SIG-M5 treated with dmso at 0.1 percent for 504 hours (cell line): Measurements from ENCODE around the gene LHX2.

ENCODE experiments used
- DNase-seq: peaks from one replicate; lab custom pipeline; 2025; ENCODE audit not compliant: unreplicated experiment; lab: John Stamatoyannopoulos, UW

The LHX2 gene

DNA sequence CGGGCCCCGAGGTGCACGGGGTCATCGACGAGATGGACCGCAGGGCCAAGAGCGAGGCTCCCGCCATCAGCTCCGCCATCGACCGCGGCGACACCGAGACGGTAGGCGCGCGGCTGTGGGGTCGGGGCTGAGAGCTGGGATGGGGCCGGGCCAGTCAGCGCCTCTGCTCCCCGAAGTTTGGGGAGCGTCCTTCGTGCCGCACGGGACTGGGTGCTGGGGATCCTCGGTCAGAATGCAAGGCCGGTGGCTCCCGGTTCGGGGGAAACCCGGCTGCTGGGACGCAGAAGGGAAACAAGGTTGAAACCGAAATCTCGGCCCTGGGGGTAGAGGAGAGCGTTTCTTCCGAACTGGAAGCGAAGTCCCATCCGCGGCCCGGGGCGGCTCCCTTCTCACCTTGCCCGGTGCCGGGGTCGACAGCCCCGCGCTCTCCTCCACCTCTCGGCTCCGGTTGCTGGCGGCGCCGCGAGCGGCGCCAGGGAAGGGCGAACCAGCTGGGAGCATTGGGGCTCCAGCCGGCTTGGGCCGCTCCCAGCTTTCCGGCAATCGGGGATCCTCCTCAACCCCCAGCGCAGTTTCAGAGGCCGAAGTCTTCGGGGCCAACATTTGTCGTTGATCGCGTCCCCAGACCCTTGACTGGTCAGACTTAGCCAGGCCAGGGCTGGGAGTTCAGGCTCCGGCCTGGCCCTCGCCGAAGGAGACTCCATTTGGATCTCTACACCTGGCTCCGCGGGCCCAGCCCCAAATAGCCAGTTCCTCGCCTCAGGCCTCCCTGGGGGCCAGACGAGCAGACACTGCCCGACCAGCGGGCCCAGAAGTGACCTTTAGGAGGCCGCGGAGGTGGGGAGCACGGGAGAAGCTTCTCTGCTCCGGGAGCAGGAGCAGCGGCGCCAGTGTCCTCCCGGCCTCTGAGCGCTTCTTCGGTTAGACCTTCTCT lies 1.1 kb downstream of the LHX2 start:
- DNase-seq, result no peak

DNA sequence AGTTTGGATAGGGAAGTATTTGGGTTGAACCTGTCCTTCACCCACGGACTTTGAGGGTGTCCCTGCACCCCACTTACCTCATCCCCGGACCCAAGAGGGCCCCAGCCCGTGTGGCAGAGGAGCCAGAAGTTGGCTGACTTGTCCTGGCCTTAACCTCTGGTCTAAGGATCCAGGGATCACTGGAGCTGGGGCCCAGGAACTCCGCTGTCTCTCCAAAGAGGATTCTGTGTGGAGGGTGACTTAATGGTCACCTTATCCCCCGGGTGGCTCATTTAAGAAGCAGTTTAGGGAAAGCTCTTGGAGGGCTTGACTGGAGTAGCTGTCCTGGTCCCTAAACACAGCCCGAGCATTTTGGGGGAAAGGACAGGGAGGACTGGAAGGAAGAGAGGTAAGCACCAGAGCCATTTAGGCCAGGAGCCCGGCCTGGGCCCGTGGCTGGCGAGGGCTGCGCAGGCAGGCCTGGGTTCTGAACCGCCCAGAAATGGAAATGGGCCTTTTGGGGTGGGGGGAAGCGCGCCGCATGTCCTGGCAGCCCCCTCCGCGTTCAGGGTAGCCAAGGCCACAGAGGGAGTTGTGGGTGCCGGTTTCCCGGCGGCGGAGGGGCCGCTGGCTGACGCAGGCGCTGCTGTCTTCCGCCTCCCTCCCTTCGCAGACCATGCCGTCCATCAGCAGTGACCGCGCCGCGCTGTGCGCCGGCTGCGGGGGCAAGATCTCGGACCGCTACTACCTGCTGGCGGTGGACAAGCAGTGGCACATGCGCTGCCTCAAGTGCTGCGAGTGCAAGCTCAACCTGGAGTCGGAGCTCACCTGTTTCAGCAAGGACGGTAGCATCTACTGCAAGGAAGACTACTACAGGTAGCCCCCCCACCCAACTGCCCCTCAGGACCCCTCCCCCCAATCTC lies 2.0 kb downstream of the LHX2 start:
- no peak for DNase-seq

DNA sequence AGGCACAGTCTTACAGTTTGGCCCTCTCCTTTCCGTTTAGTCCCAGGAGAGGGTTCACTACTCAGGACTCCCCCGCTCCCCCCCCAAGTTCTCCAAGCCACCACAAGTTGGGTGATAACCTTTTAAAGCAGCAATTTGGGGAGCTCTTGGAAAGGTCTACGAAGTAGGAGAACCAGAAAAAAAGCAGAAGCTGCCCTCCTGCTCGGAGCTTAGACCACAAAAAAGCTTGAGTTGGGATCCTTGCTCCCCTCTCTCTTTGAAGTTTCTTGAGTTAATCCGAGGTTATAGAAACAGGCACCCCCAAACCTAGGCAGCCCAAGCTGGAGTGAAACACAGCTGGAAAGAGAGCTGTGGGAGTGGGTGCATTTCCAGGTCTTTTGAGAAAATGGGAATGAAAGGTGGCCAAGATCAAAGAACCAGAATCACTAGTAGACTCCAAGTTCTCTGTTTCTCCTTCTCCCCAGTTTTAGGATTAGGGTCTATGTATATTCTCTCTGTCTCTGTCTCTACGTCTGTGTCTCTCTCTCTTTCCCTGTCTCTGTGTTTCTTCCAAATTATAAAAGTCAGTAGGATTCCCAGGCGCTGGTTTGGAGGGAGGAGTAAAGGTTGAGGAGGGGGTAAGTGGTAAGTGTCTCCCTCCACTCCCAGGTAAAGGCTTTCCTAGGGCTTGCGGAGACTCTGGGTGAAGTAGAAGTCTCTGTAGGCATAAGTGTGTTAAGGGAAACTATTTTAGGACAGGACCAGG lies 2.8 kb downstream of the LHX2 start:
- DNase-seq, result no peak

DNA sequence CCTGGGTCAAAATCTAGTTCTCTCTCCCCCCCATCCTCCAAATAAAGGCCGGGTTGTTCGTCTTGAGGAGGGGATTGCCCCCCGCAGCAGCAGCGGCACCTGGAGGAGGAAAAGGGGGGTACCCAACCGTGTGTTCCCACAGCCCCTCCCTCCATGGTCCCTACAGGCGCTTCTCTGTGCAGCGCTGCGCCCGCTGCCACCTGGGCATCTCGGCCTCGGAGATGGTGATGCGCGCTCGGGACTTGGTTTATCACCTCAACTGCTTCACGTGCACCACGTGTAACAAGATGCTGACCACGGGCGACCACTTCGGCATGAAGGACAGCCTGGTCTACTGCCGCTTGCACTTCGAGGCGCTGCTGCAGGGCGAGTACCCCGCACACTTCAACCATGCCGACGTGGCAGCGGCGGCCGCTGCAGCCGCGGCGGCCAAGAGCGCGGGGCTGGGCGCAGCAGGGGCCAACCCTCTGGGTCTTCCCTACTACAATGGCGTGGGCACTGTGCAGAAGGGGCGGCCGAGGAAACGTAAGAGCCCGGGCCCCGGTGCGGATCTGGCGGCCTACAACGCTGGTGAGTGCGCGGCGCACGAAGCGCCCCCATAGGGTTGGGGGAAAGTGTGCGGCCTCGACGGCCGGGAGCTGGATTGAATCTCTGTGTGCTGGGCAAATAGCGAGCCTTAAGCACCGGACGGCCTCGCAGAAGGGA lies 3.5 kb downstream of the LHX2 start:
- no peak for DNase-seq

DNA sequence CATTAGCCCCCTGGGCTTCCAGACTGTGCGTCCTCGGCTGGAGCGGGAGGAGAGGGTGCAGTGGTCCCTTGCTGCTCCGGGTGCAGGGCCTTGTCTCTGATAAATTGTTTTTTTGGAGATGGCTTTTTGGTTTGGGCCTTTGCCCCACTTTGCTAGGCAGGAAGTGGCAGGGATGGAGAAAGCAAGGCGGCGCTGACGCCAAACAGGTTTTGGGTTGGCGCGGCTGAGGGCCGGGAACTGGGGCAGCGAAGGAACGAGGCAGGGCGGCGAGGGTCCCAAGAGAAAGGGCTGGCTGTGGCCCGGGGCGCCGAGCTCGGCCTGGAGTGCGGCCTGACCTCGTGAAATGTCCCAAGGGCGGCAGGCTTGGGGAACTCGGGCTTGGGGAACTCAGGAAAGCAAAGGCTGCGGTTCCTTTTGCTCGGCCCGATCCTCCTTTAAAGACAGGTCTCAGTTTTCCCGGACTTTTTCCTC lies 4.1 kb downstream of the LHX2 start:
- DNase-seq, result no peak

DNA sequence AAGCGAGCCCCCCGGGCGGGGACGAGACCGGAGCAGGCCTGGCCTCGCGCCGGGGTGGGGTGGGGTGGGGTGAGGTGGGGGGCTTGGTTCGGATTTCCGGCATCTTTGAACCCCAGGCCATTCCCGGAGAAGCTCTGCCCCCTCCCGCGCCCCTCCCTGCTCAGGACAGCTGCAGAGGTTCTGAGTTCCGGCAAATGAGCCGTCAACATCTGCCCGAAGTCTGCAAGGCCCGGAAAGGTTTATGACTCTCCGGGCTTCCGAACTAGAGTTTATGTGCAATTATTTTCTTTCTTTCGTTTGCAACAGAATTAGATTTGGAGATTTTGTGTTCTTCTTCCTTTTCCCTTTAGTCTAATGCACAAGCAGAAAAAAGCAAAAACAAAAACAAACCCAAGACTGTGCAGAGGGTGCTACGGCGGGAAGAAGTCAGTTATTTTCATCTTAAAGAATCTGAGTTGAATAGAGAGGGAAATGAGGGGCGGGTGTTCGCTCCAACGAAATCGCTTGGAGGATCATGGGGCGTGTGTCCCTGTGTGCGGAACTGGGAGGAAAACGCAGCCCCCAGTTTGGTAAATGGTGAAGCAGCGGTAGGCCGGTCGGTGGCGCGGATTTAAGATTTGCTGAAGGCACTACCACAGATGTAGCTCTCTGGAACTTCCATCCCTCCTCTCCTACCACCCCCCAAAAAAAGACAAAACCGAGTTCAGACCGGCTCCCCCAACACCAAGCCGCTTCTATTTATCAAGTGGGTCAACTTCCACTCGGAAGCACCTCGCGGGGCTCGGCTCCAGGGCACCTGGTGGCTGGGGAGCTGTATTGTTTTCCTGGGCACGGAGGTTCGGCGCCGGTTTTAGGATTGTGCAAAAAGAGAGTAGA lies 4.8 kb downstream of the LHX2 start:
- no peak for DNase-seq

DNA sequence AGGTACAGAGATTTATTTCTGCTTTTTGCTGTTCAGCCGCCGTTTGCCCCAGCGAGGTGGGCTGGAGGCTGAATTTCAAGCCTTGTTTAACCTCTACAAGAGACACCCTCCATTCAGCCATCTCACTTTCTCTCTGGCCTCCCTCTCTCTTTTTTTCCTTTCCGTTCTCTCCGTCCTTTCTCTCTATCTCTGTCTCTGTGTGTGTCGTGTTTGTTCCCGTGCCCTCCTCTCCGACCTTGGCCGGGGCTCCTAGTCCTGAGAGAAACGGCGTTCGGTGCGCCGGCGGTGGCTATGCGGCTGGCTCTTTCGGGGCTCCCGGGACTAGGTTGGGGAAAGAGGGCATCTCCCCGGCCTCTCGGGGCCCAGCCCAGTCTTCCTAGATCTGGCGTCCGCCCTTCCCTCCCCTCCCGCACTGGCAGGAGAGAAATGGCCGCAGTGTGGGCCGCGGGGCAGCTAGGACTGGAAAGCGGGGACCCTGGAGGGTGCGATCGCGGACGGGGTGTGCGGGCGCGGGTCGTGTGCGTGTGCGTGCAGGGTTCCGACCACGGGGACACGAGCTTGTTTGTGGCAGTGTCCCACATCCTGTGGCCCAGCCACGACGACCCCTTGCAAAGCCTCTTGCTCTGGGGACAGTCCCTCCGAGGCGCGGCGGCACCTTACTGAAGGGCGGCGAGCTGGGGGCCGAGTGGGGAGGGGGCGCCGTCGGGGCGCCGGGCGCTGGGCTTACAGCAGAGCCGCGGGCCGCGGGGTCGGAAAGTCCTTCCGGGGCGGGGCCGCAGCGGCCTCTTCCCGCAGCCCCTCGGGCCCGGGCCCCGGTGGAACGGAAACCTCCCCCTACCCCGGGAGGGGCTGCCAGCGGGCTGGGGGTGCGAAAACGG lies 5.7 kb downstream of the LHX2 start:
- DNase-seq, result no peak

DNA sequence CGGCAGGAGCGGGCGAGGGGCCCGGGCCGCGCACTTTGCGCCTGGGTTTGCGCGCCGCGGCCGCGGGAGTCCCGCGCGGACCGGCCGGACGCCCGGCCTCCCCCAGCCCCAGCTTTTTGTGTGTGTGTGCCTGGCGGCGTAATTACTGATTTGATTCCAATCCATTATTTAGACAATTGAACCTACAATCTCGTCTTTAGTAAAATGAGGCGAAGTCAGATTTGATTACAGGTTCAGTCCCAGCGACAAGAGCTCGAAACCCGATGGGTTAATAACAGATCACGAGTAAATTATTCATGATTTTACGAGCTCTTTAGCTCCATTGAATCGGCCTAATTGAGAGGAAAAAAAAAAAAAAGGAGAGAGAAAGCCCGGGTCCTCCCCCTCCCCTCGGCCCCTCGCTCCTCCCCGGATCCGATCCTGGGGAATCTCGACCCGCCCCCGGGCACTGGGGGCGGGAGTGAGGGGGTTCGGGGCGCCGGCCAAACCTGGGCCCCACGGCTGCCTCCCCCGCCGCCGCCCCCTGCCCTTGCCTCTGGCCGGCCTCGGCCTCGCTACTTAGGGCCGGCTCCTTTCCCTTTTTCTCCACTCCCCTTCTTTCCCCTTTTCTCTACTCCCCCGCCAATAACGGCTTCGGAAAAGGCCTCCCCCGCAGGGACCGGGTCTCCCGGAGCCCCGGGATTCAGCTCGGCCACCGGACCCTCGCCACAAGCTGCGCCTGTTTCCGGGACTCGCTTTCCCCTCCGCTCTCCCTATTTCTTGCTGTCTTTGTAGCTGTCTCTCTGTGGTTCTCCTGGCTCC lies 6.6 kb downstream of the LHX2 start:
- no peak for DNase-seq

DNA sequence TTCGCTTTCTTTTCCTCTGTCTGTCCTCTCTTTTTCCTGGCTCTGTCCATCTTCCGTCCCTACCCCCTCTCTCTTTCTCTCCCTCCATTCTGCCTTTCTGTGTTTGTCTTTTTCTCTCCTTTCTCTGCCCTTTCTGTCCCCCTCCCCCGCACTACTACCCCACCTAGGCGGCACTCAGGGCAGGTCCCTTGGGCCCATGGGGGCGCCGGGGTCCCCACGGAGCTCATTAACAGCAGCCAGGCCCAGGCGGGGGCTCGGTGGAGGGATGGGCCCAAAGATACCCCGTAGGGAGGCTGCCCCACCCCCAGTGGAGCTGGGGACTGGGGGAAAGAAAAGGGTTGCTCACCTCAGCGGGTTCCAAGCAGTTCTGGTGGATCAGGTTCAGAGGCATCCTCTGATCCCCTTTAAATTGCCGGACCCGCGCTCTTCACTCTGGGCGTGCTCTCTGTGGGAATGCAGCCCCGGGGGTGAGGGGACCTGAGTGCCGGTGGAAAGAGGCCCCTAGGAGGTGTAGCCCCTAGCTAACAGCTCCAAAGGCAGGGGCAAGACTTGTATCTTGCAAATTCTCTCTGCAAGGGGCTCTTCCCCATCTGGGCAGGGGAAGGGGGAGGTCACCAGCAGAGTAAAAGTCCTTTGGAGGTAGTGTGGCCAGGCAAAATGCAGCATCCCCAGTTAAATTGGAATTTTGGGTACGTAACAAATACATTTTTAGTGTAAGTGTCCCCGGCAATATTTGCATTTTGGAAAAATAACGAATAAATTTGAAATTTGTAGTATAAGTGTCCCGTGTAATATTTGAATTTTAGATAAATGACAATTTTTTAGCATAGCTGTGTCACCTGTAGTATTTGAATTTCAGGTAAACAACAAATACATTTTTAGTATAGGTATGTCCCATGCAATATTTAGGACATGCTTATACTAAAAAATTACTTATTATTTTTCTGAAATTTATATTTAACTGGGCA lies 7.4 kb downstream of the LHX2 start:
- DNase-seq, result no peak

DNA sequence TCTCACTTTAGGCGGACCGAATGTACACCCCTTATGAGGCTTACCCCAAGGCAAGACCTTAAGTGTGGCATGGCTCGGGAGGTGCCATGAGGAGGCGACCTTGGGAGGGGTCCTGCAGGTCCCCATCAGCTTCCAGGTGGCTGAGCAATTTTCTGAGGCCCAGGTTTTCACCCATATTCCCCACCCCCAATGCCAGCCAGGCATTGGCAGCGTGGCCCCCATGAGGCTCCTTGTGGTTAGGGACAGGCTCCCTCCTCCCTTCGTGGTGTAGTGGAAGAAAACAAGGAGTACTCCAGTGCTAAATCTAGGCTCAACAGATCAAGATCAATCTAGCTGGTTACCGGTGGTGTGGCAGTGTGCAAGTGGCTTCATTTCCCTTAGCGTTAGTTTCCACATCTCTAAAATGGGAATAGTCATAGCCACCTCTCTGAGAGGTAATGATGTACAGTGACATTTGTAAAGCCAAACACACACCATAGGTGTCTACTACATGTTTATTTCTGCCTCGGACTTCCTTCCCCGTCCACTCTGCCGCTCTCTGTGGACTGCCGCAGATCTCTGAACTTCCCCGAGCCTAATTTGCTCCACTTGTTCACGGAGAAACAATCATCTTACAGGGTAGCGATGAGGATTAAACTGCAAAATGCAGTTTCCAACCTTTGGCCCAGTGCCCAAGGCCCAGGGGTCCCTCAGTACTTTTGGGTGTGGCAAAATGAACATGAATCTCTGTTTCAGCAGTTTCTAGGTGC lies 8.4 kb downstream of the LHX2 start:
- DNase-seq, result no peak

DNA sequence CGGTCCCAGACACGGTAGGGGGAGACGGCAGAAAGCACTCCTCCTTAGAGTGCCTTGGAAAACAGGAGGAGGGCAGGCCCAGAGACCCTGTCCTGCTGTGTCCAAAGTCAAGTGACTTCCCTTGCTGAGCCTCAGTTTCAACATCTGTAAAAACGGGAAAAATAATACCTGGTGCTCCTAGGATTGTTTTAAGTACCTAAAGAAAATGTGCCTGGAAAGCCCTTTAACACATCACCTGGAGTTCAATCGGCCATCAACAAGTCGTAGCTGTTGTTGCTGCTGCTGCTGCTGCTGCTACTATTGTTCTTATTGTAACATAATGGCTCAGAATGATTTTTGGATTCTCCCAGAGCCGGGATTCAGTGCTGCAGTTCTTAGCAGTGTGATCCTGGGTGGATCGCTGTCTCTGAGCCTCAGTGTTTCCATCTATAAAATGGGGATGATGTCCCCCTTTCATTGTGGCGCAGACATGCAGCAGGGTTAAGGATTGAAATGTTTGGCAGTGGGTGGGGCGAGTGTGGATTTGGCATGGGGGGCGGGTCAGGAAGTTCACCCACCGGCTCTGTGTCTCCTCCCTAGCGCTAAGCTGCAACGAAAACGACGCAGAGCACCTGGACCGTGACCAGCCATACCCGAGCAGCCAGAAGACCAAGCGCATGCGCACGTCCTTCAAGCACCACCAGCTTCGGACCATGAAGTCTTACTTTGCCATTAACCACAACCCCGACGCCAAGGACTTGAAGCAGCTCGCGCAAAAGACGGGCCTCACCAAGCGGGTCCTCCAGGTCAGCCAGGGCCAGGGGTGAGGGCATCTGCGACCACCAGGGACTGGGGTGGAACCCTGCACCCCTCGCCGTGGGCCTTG lies 9.2 kb downstream of the LHX2 start:
- no peak for DNase-seq

DNA sequence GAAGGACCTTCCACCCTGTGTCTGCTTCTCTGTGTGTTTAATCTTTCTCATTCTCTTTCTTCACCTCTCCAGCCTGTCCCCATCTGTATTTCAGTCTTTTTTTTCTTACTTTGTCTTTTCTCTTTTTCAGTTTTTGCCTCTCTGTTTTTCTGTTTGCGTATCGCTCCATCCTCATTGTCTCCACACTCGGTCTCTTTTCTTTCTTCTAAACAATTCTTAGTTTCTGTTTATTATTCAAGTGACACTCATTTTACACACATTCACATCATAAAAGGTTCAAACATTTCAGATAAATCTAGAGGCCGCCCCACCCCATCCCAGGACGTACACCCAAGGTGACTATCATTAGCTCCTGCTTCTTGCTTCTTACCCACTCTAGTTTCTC lies 9.8 kb downstream of the LHX2 start:
- DNase-seq, result no peak

DNA sequence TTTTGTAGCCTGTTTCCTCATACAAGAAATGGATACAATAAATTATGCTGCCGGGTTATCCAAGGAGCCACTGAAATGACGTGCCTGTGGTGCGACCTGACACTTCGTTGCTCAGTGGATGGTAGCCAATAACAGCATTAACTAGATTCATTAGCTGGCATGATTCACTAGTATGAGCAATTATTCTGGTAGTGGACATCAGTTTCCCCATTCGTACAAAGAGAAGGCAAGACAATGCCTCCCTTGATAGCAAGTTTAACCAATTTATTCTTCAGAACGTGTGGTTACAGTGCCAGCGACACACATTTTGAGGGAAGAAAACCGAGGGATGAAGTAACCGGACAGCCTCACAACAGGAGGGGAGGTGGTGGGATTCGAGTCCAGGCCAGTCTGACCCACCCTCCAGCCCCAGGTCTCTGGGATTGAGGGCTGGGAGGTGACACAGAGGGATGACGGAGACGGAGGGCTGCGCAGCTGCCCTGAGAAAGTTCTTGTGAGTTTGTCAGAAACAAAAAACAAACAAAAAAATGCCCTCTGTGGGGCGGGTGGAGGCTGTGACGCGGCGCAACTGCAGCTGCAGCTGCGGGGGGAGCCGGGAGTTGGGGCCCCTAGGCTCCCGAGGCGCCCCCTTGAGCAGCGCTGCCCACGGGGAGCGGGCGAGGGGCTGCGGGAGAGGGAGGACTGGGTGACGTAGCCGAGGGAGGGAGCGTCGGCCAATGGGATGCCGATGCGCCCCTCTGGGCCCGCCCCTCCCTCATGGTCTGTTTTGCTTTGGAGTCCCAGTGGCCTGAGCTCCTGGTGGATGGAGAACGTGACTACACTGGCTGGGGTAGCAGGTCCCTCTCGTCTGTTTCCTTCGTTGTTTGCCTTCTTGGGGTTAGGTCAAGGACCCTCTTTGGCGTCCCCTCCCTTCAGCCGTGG lies 10.9 kb downstream of the LHX2 start:
- no peak for DNase-seq

DNA sequence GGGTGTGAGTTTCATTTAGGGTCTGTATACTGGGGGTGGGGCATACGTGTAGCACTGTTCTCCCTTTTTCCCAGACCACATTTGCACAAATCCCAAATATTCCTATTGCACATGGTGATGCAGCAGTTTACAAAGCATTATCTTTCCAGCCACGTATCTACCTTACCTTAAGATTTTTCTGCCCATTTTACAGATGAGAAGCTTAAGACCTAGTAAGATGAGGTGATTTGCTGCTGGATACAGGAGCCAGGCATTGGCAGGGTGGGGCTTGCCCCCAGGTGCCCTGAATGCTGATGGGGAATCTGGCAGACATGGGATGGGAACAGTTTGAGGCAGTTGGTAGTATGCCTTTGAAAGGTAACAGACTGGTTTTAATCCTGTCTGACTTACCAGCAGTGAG lies 12.5 kb downstream of the LHX2 start:
- DNase-seq, result no peak
